GM13976 (cell line): ENCODE measurements around the gene RUNX1.

Experiments
- DNase-seq: peaks from one replicate; pipeline ENCODE4 v3.0.0; 2012; ENCODE audit warnings: low spot score
- in situ Hi-C: fragments of 300-500 bp; cut with MboI; formaldehyde crosslinking; loops from one replicate; pipeline ENCODE4 v1.12.0; 2022; ENCODE audit warnings: low sequenced_read_pairs, mixed read lengths, inconsistent platforms; ENCODE audit not compliant: unreplicated experiment
- TF ChIP-seq, protein P1 (sequence below): IDR thresholded peaks from 2 replicates; pipeline ENCODE4 v1.5.1; 2012; ENCODE audit warnings: borderline replicate concordance, mild to moderate bottlenecking; ENCODE audit not compliant: insufficient read depth; ENCODE audit errors: extremely low read depth, missing control alignments, control extremely low read depth

The RUNX1 gene

DNA sequence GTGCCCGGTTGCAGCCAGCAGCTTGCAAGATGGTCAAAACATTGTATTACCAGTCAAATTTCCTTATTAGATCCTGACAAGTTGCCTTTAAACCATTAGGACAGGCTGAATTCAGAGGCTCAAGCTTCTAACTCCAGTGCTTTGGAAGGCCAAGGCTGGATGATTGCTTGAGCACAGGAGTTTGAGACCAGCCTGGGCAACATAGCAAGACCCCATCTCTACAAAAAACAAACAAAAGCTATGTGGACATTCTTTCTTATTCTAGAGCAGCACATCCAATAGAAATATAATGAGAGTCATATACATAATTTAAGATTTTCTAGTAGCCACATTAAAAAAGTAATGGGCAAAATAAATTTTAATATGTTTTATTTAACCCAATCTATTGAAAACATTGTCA, 149.3 kb downstream of the RUNX1 start:
- no peak for DNase-seq
- in situ Hi-C loops: no loop called here
- TF ChIP-seq, protein P1, sequence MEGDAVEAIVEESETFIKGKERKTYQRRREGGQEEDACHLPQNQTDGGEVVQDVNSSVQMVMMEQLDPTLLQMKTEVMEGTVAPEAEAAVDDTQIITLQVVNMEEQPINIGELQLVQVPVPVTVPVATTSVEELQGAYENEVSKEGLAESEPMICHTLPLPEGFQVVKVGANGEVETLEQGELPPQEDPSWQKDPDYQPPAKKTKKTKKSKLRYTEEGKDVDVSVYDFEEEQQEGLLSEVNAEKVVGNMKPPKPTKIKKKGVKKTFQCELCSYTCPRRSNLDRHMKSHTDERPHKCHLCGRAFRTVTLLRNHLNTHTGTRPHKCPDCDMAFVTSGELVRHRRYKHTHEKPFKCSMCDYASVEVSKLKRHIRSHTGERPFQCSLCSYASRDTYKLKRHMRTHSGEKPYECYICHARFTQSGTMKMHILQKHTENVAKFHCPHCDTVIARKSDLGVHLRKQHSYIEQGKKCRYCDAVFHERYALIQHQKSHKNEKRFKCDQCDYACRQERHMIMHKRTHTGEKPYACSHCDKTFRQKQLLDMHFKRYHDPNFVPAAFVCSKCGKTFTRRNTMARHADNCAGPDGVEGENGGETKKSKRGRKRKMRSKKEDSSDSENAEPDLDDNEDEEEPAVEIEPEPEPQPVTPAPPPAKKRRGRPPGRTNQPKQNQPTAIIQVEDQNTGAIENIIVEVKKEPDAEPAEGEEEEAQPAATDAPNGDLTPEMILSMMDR: no peak

- DNase-seq: no peak
- in situ Hi-C loops: no loop called here
- TF ChIP-seq, protein P1: no peak
These were observed 149.8 kb downstream of the RUNX1 start for GRCh38 chr21:34899302-34899701.

DNA sequence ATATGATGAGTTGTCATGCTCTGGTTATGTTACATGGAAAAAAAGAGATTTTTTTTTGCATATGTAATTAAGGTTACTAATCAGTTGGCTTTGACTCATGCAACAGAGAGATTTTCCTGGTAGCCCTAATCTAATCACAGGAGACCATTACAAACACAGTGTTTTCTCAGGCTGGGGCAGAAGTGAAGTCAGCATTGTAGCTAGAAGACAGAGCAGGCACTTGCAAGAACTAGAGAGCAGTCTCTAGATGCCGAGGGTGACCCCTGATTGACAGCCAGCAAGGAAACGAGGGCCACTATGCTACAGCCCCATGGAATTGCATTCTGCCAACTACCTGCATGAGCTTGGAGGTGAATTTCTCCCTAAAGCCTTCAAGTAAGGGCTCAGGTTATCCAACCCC, 151.3 kb downstream of the RUNX1 start:
- TF ChIP-seq, protein P1: no peak
- in situ Hi-C loops: no loop called here
- DNase-seq: no peak

DNA sequence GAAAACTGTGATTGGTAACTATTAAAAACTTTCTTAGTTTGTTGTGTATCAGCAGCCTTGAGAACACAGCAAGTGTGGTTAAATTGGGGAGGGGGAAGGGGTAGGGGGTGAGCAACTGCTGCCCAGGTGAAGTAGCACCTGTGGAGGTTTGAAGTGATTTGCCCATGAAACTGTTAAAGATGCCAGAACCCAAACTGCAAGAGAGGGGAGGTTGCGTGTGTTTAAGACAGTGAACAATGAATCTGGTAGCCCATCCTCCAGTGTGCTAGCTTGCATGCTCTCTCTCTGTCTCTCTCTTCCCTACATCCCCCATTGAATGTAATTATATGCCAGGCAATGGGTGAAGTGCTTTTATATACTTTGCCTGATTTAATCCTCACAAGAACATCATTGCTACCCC, 154.7 kb downstream of the RUNX1 start:
- TF ChIP-seq, protein P1: no peak
- in situ Hi-C loops: no loop called here
- no peak for DNase-seq

DNA sequence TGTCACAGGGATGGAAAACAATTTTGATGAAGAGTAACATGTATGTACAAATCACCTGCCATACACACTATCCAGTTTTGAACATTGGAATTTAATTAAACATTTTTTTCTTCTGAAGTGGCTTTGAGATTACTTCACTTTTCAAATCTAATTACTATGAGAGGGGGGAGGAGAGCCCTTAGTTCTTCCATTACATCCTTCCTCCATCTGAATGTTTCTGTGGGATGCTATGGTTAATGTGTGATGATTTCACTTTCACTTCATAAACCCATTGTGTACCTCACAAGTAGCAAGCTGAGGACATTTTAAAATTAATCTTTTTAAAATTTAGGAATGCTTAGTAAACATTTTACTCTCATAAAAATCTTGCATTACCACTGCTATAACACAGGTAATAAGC, 156.9 kb downstream of the RUNX1 start:
- DNase-seq: no peak
- in situ Hi-C loops: no loop called here
- TF ChIP-seq, protein P1: no peak

DNA sequence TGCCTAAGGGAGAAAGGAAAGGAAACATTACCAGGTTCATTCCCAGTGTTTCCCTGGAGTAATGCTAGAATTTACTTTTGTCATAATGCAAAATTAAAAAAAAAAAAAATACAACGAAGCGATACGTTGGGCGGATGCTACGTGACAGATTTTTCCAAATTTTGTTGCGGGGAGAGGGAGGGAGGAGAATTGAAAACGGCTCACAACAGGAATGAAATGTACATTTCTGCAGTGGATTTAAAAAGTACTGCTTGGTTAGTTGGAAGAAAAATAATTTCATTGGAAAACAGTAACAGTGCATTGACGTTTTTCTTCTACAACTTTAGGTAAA, 157.5 kb downstream of the RUNX1 start:
- in situ Hi-C loops: no loop called here
- TF ChIP-seq, protein P1: no peak
- no peak for DNase-seq
